ENCODE data around the gene MERTK. TPM values are rescaled to one million over a fixed set of nuclear protein-coding genes. Genes with fewer than 3 reads are reported as not detected.

MERTK gene
- total and polyA plus RNA-seq, 2 experiments from 2014 or later, result 16.4 to 29.6 TPM

- H4K20me1 ChIP-seq (ENCODE audit: insufficient read depth, poor library complexity, severe bottlenecking), result no peaks in the 10 kb centered on the region
- 92% methylated on average over 3 of the region's 3 CpGs for WGBS (ENCODE audit: low lambda C conversion rate, missing lambda C conversion rate)
- H3K4me2 ChIP-seq, result no peak overlapping the region
- peaks cover 6% of the 10 kb centered on the region for H3K36me3 ChIP-seq (replicated peaks; ENCODE audit: insufficient read depth, low read depth)
- no peak overlapping the region for H3K27ac ChIP-seq
- no peak for TF ChIP-seq EZH2phosphoT487 (IDR thresholded peaks at IDR 0.05; ENCODE audit: low read depth, severe bottlenecking, unreplicated experiment)
- no peak for TF ChIP-seq EZH2 (IDR thresholded peaks at IDR 0.05; ENCODE audit: borderline replicate concordance)
- no peak for TF ChIP-seq CTCF (IDR thresholded peaks at IDR 0.05; ENCODE audit: poor library complexity)
- H3K4me1 ChIP-seq (ENCODE audit: insufficient read depth), result no peaks in the 10 kb centered on the region
- no peaks in the 10 kb centered on the region for H3K9me3 ChIP-seq (ENCODE audit: low read depth)
- peaks cover 33% of the 10 kb centered on the region for H3K79me2 ChIP-seq
- H3K27me3 ChIP-seq, result no peaks in the 10 kb centered on the region
- H3K9me2 ChIP-seq (replicated peaks; ENCODE audit: insufficient read depth), result no peaks in the 10 kb centered on the region
- H2AFZ ChIP-seq, result no peak overlapping the region
- DNase-seq (ENCODE audit: low spot score), result no peak
- no peak overlapping the region for H3K4me3 ChIP-seq
Observed at GRCh38 chr2:112073875-112074274, 175.5 kb downstream of the MERTK start.

- no peaks in the 10 kb centered on the region for H3K4me1 ChIP-seq (ENCODE audit: insufficient read depth)
- 100% methylated on average over 1 of the region's 1 CpG for WGBS (ENCODE audit: low lambda C conversion rate, missing lambda C conversion rate)
- peaks cover 30% of the 10 kb centered on the region for H3K79me2 ChIP-seq
- H3K27ac ChIP-seq, result no peak overlapping the region
- H3K9me3 ChIP-seq (ENCODE audit: low read depth), result no peaks in the 10 kb centered on the region
- no peaks in the 10 kb centered on the region for H3K27me3 ChIP-seq
- no peak overlapping the region for H3K4me3 ChIP-seq
- TF ChIP-seq CTCF (IDR thresholded peaks at IDR 0.05; ENCODE audit: poor library complexity) (no peak), EZH2phosphoT487 (IDR thresholded peaks at IDR 0.05; ENCODE audit: low read depth, severe bottlenecking, unreplicated experiment) (no peak), EZH2 (IDR thresholded peaks at IDR 0.05; ENCODE audit: borderline replicate concordance) (no peak)
- no peak overlapping the region for H3K4me2 ChIP-seq
- H3K36me3 ChIP-seq (replicated peaks; ENCODE audit: insufficient read depth, low read depth), result peaks cover 6% of the 10 kb centered on the region
- H4K20me1 ChIP-seq (ENCODE audit: insufficient read depth, poor library complexity, severe bottlenecking), result no peaks in the 10 kb centered on the region
- H3K9me2 ChIP-seq (replicated peaks; ENCODE audit: insufficient read depth), result no peaks in the 10 kb centered on the region
- no peak for DNase-seq (ENCODE audit: low spot score)
- no peak overlapping the region for H2AFZ ChIP-seq
Observed at GRCh38 chr2:112074506-112074905, 176.1 kb downstream of the MERTK start.

- Histone ChIP-seq H3K9me3 (ENCODE audit: low read depth) (no peaks in the 10 kb centered on the region), H3K4me2 (no peak overlapping the region), H3K27me3 (no peaks in the 10 kb centered on the region), H3K4me3 (no peak overlapping the region), H3K79me2 (peaks cover 29% of the 10 kb centered on the region), H2AFZ (no peak overlapping the region), H3K36me3 (replicated peaks; ENCODE audit: insufficient read depth, low read depth) (no peaks in the 10 kb centered on the region), H3K4me1 (ENCODE audit: insufficient read depth) (no peaks in the 10 kb centered on the region), H4K20me1 (ENCODE audit: insufficient read depth, poor library complexity, severe bottlenecking) (no peaks in the 10 kb centered on the region), H3K27ac (no peak overlapping the region), H3K9me2 (replicated peaks; ENCODE audit: insufficient read depth) (no peaks in the 10 kb centered on the region)
- WGBS (ENCODE audit: low lambda C conversion rate, missing lambda C conversion rate), result 82% methylated on average over 8 of the region's 8 CpGs
- DNase-seq (ENCODE audit: low spot score), result no peak
- TF ChIP-seq CTCF (IDR thresholded peaks at IDR 0.05; ENCODE audit: poor library complexity) (no peak), EZH2 (IDR thresholded peaks at IDR 0.05; ENCODE audit: borderline replicate concordance) (no peak), EZH2phosphoT487 (IDR thresholded peaks at IDR 0.05; ENCODE audit: low read depth, severe bottlenecking, unreplicated experiment) (no peak)
Observed at GRCh38 chr2:112075490-112076260, 177.3 kb downstream of the MERTK start.

All from hepatocyte (in vitro differentiated cells).